ENCODE results near the gene ZRANB1. TPM values are rescaled to one million over a fixed set of nuclear protein-coding genes. Genes with fewer than 3 reads are reported as not detected.

Gene ZRANB1
- total and polyA plus RNA-seq, 4 donors: 14.8 to 32.4 (median 22.1) TPM

Small RNA genes lying within 50 kb of the gene (microRNA-seq; reads per million reads assigned to microRNA genes)
- gene MIR4296: 0 reads per million in 2 donors

Other genes starting within 250 kb of the ZRANB1 start
- gene FAM53B, start 197.7 kb upstream of the ZRANB1 start, total RNA-seq: 10 to 100 TPM; 13.4 to 20.6 TPM
- 1 to 10 TPM; 5.1 to 5.9 TPM for gene FAM53B, start 197.7 kb upstream of the ZRANB1 start, polyA plus RNA-seq
- 10 to 100 TPM; 14.7 to 21.2 TPM for gene EEF1AKMT2, start 150.2 kb upstream of the ZRANB1 start, total RNA-seq
- 10 to 100 TPM in 1 of 2 donors, 1 to 10 TPM in 1; 9.6 to 11.1 TPM for gene EEF1AKMT2, start 150.2 kb upstream of the ZRANB1 start, polyA plus RNA-seq
- gene ABRAXAS2, start 140.3 kb upstream of the ZRANB1 start, total RNA-seq: 10 to 100 TPM; 11.4 to 13.0 TPM
- 1 to 10 TPM; 6.4 to 6.9 TPM for gene ABRAXAS2, start 140.3 kb upstream of the ZRANB1 start, polyA plus RNA-seq
- 10 to 100 TPM; 85.5 to 85.7 TPM for gene CTBP2, start 218.4 kb downstream of the ZRANB1 start, total RNA-seq
- 10 to 100 TPM; 32.4 to 51.9 TPM for gene CTBP2, start 218.4 kb downstream of the ZRANB1 start, polyA plus RNA-seq

Measured in aorta (tissue), 4 donors.